ENCODE measurements around the gene ATP2C2. TPM values are rescaled to one million over a fixed set of nuclear protein-coding genes. Genes with fewer than 3 reads are reported as not detected.

ATP2C2 gene
- total RNA-seq, 1 donor from 2014 or later, result 12.2 TPM

DNA sequence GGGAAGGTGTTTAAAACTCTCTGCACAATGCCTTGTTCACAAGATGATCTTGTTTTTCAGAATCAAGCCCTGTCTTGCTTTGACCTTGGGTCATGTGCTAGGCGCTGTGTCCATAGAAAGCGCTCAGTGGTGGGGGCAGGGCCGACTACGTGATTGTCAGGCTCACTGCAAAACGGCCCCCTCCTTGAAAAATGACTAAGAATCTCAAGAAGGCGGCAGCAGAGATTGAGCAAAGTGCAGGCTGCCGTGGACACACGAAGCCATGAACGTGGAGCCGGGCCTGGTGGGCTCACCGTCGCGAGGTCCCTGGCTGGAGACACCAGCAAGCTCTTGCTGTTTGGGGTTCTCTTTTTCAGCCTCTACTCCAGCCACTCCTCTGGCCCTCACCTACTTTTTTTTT, 10.2 kb downstream of the ATP2C2 start:
- TF ChIP-seq, protein P1, sequence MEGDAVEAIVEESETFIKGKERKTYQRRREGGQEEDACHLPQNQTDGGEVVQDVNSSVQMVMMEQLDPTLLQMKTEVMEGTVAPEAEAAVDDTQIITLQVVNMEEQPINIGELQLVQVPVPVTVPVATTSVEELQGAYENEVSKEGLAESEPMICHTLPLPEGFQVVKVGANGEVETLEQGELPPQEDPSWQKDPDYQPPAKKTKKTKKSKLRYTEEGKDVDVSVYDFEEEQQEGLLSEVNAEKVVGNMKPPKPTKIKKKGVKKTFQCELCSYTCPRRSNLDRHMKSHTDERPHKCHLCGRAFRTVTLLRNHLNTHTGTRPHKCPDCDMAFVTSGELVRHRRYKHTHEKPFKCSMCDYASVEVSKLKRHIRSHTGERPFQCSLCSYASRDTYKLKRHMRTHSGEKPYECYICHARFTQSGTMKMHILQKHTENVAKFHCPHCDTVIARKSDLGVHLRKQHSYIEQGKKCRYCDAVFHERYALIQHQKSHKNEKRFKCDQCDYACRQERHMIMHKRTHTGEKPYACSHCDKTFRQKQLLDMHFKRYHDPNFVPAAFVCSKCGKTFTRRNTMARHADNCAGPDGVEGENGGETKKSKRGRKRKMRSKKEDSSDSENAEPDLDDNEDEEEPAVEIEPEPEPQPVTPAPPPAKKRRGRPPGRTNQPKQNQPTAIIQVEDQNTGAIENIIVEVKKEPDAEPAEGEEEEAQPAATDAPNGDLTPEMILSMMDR (conservative IDR thresholded peaks at IDR 0.05), result no peak
- H3K4me1 Mint-ChIP-seq (ENCODE audit: unreplicated experiment), result peaks cover 12% of the 10 kb centered on the region

DNA sequence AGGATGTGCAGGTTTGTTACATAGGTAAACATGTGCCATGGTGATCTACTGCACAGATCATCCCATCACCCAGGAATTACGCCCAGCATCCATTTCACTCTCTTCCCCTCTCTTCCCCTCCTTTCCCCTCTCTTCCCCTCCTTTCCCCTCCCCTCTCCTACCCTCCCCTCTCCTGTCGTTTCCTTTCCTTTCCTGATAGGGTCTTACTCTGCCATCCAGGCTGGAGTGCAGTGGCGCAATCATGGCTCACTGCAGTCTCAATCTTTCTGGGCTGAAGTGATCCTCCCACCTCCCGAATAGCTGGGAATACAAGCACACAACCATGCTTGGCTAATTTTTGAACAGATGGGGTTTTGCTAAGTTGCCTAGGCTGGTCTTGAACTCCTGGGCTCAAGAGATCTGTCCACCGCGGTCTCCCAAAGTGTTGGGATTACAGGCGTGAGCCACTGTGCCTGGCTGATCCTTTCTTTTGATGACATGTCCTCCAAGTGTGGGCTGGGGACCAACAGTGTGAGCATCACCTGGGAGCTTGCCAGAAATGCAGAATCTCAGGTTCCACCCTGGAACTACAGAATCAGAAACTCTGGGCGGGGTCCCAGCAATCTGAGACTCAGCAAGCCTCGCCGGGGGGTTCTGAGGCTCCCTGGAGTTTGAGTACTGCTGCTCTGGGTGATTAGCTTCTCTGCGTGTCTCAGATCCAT, 10.8 kb downstream of the ATP2C2 start:
- peaks cover 7% of the 10 kb centered on the region for H3K4me1 Mint-ChIP-seq (ENCODE audit: unreplicated experiment)
- TF ChIP-seq, protein P1 (conservative IDR thresholded peaks at IDR 0.05), result no peak
- no peaks in the 10 kb centered on the region for H3K36me3 Mint-ChIP-seq
- H3K27me3 Mint-ChIP-seq, result no peaks in the 10 kb centered on the region
- H3K9me3 Mint-ChIP-seq, result no peaks in the 10 kb centered on the region
- DNase-seq (ENCODE audit: extremely low spot score, unreplicated experiment), result no peak
- no peak overlapping the region for H3K4me3 Mint-ChIP-seq
- H3K27ac Mint-ChIP-seq, result no peak overlapping the region

More for the DNA sequence above, 10.2 kb downstream of the ATP2C2 start:
- Mint-ChIP-seq H3K27me3 (peaks cover under 1% of the 10 kb centered on the region), H3K9me3 (no peaks in the 10 kb centered on the region), H3K27ac (no peak overlapping the region), H3K36me3 (no peaks in the 10 kb centered on the region), H3K4me3 (no peak overlapping the region)
- no peak for DNase-seq (ENCODE audit: extremely low spot score, unreplicated experiment)

DNA sequence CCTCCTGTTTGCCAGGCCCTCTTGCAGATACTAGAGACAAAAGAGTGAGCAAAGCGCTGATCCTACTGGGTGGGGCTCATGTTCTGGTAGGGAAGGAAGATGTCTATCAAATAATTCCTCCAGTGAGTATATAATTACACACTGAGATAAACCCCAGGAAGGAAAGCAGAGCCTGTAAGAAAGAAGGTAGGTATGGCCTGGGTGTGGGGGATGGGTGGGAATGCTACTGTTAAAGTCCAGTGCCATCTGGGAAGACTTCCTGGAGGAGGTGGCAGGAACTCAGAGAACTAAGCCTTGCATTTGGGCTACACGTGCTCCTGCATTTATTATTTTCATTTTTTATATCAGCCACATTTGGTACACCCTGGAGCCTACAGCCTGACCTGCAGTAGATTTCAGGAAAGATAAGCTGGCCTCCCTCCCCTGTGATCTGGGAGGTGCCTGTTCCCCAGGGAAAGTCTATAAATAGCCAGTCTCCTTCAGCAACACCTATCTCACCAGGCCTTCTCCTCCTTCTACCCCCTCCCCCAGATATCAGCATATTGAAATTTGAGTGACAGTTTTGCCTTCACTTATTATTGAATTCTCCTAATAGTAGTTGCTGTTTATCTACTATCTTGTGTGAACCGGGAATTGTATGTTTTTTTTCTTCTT, 11.5 kb downstream of the ATP2C2 start:
- H3K4me3 Mint-ChIP-seq, result no peak overlapping the region
- H3K36me3 Mint-ChIP-seq, result no peaks in the 10 kb centered on the region
- peaks cover 6% of the 10 kb centered on the region for H3K4me1 Mint-ChIP-seq (ENCODE audit: unreplicated experiment)
- H3K9me3 Mint-ChIP-seq, result no peaks in the 10 kb centered on the region
- H3K27me3 Mint-ChIP-seq, result no peaks in the 10 kb centered on the region
- DNase-seq (ENCODE audit: extremely low spot score, unreplicated experiment), result no peak
- no peak overlapping the region for H3K27ac Mint-ChIP-seq
- TF ChIP-seq, protein P1 (conservative IDR thresholded peaks at IDR 0.05), result no peak

DNA sequence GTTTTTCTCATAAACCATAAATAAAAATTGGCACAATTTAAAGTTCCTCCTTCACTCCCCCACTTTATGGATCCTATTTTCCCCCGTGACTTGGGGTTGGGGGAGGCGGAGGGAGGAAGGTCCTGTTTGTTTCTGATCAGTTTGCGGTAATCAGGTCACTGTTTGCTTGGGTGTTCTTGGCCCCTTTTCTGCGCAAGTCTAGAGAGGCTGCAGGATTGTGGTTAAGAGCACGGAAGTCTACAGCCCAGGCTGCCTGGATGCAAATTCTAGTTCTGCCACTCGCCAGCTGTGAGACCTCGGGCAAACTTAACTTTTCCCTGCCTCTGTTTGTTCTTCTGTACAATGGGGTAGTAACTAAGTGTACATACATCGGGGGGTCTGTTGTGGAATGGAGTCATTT, 12.1 kb downstream of the ATP2C2 start:
- Mint-ChIP-seq H3K4me1 (ENCODE audit: unreplicated experiment) (peaks cover 6% of the 10 kb centered on the region), H3K27me3 (no peaks in the 10 kb centered on the region), H3K36me3 (no peaks in the 10 kb centered on the region), H3K27ac (no peak overlapping the region), H3K4me3 (no peak overlapping the region), H3K9me3 (no peaks in the 10 kb centered on the region)
- DNase-seq (ENCODE audit: extremely low spot score, unreplicated experiment), result no peak
- TF ChIP-seq, protein P1 (conservative IDR thresholded peaks at IDR 0.05), result no peak

DNA sequence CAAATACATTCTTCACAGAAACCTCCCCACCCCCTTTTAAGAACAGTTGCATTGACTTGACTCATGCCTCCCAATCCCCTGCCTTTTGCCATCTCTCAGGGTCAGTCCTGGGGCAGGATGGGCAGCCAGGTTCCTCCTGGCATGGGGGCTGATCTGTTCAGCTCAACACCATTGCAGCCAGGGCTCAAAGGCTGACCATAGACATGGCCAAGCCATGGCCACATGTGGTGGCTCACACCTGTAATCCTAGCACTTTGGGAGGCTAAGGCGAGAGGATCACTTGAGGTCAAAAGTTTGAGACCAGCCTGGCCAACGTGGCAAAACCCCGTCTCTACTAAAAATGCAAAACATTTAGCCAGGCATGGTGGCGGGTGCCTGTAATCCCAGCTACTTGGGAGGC, 14.1 kb downstream of the ATP2C2 start:
- H3K27me3 Mint-ChIP-seq, result no peaks in the 10 kb centered on the region
- DNase-seq (ENCODE audit: extremely low spot score, unreplicated experiment), result no peak
- no peak overlapping the region for H3K27ac Mint-ChIP-seq
- no peaks in the 10 kb centered on the region for H3K36me3 Mint-ChIP-seq
- H3K4me3 Mint-ChIP-seq, result no peak overlapping the region
- H3K4me1 Mint-ChIP-seq (ENCODE audit: unreplicated experiment), result peaks cover 6% of the 10 kb centered on the region
- H3K9me3 Mint-ChIP-seq, result no peaks in the 10 kb centered on the region
- TF ChIP-seq, protein P1 (conservative IDR thresholded peaks at IDR 0.05), result no peak
